Measurements from ENCODE around the gene GBX1.

Gene GBX1

DNA sequence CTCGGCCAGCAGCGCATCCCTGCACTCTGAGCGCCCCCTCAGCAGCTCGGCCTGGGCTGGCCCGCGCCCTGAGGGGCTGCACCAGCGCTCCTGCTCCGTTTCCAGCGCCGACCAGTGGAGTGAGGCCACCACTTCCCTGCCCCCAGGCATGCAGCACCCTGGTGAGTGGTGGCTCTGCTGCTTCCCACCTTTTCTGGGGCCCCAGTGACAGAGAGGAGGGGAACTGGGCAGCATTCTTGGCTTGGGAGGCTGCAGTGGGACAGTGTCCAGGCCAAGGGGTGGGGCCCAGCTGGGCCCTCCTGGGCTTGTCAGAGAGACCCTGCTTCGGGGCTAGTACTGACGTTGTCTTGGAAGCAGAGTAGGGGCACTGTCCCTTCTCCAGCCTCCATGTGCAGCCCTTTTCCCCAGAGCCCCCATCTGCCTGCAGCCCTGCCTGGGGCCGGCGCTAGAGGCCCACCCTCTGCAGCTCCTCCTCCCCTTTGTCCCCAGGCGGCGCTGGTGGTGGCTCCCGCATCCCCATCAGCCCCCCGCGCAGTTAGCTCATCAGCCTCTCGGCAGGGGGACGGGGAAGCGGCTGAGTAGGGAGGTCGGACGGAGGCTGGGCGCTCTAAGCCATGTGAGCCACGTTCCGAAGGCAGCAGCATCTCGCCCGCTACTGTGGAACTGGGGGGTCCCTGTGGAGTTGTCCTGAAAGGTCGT is 29.2 kb downstream of the GBX1 start:
- DNase-seq: no peak

DNA sequence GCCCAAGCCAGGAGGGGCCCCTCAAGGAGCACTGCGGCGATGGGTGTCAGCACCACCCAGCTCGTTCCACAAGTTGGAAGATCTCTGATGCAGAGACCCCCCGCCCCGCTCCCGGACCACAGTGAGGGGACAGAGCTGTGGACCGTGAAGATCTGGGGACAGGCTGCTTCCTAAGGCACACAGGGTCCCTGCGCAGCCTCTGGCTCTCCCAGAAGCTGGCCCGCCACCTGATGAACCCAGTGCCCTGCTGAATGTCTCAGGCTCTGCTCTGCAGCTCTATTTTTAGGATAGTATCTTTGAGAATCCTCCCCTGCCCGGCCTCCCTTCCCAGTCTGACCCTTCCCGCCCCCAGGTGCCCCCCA is 29.7 kb downstream of the GBX1 start:
- DNase-seq: no peak

DNA sequence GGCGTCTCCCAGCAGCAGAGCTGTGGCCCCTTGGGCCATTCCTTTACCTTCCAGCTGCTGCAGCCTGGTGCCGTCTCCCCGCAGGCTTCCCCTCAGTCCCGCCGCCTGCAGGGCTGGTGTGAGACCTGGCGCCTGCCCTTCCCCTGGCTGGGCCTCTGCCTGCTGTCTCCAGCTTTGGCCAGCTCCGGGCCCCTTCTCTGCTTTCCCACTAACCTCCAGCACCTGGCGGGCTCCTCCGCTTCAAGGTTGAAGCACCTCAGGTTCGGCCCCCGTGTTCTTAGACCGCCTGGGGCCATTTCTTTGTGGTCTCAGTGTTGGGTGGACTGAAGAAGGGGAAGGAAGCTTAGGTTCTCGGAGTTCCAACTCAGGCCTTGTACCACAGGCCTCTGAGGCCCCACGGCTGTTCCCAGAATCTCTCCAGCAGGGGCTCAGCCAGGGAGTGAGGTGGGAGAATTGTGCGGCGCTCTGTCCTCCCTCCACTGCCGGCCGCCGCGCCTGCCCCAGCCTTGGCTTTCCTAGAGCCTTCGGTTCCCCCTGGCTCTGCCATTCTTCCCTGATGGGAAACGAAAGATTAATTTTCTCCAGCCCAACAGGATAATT is 30.3 kb downstream of the GBX1 start:
- no peak for DNase-seq

DNA sequence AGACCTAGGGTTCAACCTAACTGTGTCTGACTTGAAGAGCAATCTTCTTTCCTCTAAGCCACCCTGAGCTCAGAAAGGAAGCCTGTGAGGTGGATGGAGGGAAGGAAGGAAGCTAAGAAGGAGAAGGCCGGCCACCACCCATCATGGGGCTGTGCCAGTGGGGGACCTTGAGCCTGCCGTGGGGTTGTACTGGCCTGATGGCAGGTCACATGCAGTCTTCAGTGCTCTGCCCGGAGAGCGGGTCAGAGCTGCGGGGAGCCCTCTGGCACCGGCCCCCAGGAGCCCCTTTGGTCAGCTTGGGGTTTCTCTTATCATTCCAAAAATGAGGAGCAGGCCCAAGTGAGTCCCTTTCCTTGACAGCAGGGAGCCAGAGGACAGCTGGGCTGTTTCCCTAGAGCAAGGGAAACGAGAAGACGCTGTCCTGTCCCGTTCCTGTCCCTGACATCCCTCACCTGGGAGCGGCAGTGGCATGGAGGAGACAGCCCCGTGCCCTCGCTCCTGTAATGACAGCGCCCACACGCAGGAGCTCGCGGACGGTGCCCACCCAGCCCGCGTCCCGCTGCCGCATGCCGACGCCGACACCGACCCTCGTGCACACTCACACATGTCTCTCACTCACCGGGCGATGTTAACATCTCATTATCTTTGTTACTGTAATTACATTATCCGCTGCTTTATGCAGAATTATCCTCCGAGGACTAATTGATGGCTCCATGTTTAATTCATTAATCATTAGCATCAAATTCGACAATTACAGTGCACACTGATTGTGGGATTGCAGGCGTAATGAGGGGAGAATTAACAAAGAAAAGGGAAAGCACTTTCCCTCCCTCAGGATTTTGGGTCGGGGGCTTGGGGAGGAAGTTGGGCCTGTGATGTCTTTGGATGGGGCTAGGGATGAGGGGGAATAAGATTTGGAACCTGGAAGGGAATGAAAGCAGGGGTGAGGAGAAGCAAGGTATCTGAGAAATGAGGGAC is 31.3 kb downstream of the GBX1 start:
- no peak for DNase-seq

DNA sequence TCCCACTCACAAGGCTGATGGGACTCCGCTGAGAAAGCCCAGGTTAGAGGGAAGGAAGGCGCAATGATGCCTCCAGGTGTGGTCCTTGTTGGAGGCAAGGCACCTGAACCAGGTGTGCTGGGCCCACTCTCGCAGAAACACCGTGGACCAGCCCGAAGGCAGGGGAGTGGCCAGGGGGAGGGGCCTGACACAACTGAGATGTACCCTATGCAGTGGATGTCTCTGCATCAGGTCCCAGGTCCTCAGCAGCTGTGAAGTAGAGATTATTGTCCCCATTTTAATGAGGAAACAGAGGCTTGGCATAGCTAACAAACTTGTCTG is 32.0 kb downstream of the GBX1 start:
- DNase-seq: no peak

DNA sequence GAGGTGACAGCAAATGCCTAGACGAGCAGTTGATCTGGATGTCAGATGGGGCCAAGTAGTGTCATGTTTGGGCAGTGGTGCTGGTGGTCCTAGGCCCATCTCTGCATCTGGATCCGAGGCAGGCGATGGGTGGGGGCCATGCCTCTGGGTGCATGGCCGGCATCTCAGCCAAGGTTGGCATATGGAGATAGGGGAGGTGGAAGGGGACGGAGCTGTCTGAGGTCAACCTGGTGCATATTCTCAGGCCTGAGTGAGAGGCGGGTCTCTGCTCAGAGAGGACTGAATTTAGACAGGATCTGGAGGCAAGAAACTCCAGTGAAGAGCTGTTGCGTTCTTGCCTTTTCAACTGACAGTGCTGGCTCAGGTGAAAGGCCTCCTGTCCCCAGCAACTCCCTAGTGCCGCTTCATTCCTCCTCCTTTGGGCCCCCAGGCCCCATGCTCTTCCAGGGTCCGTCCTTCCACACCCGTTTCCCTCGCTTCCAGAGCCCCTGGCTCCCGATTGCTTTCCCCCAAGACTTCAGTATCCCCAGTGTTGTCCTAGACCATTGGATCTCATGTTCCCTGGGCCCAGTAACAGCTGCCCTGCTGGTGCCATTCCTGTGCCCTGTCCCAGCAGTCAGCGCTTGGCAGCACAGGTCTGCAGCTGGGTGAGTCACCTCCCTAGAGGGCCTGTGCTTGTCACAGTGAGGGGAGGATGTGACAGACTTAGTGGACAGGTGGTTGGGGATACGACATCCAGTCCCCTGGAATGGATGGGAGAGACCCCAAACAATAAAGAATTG is 32.6 kb downstream of the GBX1 start:
- no peak for DNase-seq

DNA sequence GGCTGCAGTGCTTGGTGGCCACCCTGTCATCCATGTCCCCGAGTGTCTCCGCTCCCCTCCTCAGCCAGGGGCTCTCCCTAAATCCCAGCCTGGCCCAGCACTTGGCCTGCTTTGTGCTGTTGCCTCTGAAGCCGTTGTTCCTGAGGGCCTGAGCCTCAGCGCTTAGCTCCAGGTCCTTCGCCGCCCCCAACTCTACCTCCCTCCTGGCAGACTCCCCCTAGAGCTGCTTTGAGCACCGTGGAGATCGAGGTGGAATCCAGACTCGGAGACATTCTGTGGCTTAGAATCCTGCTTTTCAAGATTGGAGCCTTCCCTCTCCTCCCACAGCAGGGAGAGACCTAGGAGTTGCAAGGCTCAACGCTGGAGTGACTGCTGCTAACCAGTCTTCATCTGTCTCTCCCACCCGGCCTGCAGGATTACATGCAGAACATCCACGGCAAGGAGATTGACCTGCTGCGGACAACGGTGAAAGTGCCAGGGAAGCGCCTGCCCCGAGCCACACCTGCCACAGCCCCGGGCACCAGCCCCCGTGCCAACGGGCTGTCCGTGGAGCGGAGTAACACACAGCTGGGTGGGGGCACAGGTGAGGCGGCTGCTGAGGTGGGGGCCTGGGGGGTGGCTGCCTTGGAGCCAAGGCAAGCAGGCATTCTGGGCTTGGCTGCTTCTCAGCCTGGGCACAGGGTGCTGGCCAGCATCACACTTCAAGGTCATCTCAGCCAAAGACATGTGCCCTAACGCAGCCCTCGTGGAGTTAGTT is 33.3 kb downstream of the GBX1 start:
- no peak for DNase-seq

DNA sequence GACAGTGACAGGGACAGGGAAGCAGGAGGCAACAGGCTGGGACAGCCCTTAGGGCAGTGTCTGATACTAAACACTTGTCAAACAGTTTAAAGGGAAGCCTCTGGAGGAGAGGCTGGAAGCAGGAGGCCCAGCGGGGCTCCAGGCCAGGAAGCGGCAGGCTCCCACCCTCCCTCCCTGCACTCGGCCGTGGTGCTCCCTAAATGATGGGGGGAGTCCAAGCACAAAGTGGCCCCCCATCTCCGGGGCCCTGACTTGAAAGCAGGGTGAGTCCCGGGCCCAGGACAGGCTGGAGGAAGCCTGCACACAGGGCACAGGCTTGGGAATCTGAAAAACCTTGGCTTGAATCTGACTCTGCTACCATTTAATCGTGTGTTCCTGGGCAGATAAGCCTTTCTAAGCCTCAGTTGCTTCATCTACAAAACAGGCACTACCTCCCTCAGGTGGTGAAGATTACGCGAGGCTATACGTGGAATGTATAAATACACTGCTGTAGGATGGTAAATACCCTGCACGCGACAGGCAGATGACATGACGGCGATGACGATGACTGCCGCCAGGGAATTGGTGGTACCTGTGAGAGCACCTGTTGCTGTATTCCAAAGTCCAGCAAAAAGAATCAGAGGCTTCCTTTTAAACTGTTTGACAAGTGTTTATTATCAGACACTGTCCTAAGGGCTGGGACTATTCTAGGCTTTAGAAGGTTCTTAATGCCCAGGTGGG is 34.1 kb downstream of the GBX1 start:
- DNase-seq: no peak

DNA sequence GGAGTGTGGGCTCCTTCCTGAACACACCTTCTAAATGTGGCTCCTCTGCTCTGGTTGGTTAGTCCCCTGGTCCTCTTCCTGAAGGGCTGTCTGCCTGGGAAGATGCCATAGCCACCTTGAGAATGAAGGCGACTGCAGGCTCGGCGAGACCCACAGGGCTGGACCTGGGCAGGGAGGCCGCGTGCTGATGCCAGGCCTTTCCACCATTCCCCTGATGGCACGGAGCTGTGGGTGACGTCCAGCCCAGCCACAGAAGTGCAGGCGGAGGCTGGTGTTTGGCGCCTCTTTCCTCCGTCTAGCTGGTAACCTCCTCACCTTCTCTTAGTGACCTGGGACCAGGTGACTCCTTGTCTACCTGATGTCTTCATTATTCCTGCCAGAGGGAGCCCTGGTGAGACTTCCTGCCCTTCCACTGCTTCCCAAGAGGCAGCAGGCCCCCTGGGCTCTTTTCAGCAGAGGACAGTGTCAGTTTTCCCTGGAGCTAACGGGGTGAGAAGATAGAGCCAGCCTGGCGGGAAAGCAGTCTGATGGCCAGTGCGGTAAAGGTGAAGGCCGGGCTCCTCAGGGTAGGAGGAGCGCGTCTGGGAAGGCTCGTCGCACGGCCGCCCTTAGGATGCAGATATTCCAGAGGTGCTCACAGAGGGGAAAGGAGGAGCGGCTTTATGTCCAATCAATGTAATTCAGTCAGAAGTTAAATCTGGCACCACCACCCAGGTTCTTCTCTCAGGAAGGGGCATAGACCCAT is 34.9 kb downstream of the GBX1 start:
- no peak for DNase-seq

DNA sequence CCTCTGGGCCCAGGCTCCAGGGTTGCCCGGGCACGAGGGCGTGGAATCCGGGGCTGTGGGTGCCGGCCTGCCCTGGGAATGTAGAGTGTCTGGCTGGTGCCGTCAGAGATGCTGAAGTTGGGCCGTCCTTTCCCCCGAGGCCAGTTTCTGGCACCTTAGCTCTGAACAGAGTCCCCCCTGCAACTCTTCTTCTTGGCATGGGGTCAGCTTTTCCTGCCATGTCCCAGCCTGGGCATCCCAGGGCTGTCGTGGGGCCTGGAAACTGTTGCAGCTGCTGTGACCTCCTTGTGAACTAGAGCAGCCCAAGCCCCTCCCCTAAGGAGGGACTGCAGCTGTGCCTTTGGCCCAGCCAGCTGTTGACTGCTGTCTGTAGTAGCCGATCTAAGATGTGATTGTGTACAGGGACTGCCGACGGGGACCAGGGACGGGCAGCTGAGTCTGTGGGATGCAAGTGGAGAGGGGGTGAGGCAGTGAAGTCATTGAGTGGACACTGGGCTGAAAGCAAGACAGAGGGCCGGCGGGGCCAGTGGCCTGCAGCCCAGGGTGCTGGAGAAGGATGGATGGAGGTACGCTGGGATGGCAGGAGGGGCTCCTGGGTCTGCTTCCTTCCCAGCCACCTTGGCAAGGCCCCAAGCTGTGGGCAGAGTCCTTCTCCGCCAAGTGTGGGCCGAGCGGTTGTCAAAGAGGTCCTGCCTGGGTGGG is 35.8 kb downstream of the GBX1 start:
- DNase-seq: no peak

DNA sequence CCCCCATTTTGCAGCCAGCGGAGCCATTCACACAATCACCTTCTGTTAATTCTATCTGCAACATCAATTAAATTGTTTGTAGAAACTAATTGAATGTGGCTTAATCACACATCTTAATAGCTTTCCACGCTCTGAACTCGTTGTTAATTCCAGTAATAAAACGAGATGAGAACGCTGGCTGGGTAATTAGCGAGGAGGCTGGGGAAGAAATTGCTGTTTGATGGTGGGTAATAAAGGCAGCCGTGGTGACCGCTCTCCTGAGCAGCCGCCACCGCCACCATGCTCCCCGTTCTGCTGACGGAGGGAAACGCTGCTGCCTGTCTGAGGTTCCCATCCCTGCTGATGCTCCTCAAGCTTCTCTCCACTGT is 36.3 kb downstream of the GBX1 start:
- DNase-seq: no peak

DNA sequence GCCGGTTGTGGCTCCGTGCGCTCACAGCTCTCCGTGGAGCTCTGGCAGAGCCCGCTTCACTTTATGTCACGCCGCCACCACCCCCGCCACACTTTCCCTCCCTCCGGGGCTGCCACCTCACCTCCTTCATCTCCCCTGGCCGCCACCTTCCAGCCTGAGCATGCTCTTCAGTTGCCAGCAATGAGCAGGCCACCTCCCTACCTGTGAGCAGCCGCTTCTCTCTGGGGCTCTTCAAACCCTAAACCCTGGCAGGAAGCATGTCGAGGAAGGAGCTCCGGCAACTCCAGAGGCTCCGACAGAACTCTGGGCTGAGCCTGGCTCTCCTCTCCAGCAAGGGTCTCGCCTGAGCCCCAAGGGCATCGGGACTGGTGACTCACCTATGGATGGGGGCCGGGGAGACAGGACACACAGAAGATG is 36.7 kb downstream of the GBX1 start:
- DNase-seq: no peak

DNA sequence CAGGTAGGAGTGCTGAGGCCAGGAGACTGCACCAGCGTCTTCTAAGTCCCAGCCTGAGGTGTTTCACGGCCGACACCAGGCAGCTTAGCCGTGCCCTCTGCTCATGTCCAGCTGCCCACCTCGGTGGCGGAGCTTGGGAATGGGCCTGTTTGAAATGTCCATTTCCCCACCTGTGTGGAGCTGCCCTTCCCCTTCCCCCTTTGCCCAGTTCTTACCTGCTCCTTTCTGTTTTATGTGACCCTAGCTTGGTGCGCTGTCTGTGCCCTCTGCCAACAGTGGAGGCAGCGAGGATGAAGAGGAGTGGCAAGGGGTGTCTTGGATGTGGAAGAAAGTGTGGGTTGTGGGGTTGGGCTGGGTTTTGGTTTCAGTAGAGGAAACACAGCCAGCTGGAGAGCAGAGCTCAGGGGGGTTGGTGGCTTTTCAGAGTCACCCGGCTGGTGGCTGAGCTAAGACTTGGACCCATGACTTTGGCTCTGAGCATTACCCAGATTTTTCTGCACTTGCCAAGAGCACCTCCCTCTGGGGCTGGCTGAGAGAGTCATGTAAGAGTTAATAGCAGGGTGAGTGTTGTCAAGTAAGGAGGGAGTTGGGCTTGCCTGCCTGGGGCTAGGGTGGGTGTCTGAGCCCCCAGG is 37.4 kb downstream of the GBX1 start:
- DNase-seq: no peak

DNA sequence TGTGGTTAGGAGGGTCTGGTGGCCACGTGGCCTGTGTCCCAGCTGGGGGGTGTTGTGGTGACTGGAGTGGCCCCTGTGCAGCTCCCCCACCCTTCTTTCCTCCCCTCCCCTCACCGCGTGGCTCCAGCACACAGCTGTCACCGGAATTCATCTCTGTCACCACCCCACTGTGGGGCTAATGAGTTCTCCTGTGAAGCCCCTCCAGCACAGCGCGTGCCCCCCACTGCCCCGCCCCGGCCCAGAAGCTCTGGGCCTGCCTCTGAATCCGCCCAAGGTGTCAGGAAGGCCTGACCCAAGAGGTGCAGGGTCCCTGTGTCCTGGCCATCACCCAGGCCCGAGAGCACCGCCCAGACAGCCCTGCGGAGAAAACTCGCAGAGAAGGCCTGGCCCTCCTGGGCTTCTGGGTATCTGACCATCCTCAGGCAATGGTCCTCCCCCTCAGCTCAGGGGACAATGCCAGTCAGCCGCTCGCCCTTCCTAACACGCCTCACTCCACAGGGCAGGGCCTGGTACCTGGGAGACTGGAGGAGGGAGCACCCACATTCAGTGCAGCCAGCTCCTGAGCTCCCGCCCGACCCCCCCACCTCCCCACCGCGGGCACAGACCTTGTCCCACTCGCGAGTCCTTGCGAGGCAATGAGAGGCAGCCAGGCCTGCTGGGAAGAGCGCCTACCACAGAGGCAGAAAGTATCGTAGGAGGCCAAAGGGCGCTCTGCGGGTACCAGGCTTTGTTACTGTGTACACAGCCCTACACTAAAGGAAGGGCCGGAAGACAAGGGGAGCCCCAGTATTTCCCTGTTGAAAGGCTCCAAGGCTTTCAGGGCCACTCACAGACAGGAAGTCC is 38.2 kb downstream of the GBX1 start:
- no peak for DNase-seq

DNA sequence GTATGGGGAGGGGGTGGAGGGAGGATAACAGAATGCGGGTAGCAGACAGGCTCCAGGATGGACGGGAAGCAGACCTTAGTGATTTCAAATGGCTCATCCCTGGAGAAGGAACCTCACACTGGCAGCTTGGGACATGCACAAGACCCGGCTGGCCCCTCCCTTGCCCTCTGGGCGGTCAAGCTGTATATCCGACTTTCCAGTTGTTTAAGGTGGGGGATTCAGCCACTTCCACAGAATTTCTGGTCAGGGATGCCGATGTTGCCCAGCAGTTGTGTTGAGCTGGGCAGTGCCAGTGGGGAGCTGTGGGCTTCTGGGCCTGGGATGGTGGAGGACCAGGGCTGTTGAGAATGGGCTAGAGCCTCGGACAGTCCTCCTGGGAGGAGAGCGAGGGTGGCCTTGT is 38.8 kb downstream of the GBX1 start:
- no peak for DNase-seq

DNA sequence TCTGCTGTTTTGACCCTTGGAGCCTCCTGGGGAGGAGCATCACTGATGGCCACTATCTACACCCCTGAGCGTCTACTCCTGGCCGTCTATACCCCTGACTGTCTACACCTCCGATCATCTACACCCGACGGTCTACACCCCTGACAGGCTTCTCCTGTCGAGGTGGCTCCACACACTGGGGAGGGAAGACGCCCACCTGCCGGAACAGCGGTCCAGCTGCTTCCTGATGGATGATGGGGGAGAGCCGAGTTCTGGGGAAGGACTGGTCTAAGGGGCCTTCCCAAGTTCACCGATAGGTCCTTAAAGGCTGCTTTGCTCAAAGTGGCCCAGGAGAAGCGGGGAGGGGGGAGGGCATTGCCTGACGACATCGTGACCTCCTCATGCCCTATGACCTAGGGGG is 39.4 kb downstream of the GBX1 start:
- no peak for DNase-seq

DNA sequence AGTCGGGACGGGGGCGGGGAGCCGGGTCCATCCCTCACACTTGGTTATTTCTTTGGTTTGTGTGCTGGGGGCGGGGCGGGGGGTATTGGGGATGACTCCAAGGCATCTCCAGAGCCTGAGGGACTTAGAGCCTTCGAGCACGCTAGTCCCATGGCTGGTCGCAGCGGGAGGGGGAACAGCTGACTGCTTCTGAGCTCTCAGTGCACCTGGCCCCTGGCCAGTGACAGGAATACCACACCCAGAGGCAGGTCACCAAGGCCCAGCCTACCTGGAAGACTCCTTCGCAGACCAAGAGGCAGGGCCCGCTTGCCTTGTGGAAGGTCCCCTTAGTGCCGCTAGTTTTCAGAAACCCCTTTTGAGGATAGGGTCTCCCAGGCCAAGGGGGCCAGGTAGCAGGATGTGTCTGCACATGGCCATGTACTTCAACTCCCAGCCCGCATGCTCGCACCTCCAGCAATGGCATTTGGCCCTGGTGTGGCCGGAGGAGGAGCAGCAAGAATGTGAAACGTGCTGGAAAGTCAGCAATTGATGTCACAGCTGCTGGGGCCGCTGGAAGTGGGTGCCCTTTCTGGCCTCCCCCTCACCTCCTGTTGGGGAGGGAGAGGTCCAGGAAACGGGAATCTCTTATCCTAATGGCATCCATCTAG is 40.9 kb downstream of the GBX1 start:
- DNase-seq: no peak

DNA sequence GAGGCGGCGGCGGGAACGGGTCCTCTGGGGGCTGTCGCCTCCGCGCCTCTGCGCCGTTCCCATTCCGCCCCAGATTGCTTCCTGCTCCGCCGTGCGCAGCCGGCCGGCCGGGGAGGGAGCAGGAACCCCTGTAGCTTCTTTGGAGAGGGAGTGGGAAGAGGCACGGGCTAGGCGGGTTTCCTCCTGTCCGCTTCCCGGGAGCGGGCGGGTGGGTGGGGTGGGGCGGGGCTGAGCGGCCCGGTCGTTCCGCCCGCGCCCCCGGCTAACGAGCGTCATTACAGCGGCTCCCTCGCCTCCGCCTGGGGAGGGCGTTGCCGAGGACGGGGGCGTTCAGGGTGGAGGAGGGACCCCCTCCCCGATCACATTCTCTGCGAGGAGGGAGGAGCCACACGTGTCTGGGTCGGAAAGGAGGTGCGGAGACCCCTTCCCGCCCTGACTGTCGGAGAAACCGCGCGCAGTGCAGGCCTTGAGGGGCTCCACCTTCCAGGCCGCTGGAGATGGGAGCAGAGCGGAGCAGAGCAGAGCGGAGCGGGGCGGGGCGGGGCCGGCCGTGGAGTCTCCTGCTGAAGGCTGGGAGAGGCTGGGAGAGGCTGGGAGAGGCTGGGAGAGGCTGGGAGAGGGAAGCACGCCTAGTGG is 41.5 kb downstream of the GBX1 start:
- no peak for DNase-seq
